ENCODE data around the gene NEMF.

- no peak for TF ChIP-seq CTCF (IDR thresholded peaks at IDR 0.05)
- TF ChIP-seq POLR2A (IDR thresholded peaks at IDR 0.05) = no peak
Observed at GRCh38 chr14:49774106-49774505, 78.5 kb downstream of the NEMF start.

All from testis (tissue), 2 donors.